CD4-positive, alpha-beta T cell treated with Interleukin-21 for 1 hour (primary cell): Measurements from ENCODE around the gene MPLKIP.
"Not testable (repeated sequence)": the region's sequence is repeated elsewhere in the genome, so short reads cannot be mapped to it uniquely, and the experiment has no call there.

Experiments used
- DNase-seq: peaks from one replicate; pipeline ENCODE4 v3.0.0-alpha.2; 2020

Gene MPLKIP

GRCh38 chr7:40122940-40123254 lies 11.5 kb downstream of the MPLKIP start:
- DNase-seq: no peak

GRCh38 chr7:40122100-40122939 lies 12.1 kb downstream of the MPLKIP start:
- DNase-seq: not testable (repeated sequence)

GRCh38 chr7:40120020-40120419 lies 14.4 kb downstream of the MPLKIP start:
- DNase-seq: no peak

GRCh38 chr7:40118201-40118600 lies 16.2 kb downstream of the MPLKIP start:
- not testable (repeated sequence) for DNase-seq

DNA sequence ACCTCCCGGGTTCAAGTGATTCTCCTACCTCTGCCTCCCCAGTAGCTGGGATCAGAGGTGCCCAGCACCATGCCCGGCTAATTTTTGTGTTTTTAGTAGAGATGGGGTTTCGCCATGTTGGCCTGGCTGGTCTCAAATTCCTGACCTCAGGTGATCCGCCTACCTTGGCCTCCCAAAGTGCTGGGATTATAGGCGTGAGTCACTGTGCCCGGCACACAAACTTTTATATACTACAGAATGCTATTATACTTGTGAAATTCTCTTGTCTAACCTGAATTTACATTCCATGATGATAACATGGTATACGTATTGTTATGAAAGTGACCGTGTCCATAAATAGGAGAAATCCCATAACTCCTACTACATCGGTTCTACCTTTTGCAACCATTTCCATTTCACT lies 17.2 kb downstream of the MPLKIP start:
- not testable (repeated sequence) for DNase-seq

- no peak for DNase-seq
Measured at GRCh38 chr7:40115936-40116335, 18.5 kb downstream of the MPLKIP start.

DNA sequence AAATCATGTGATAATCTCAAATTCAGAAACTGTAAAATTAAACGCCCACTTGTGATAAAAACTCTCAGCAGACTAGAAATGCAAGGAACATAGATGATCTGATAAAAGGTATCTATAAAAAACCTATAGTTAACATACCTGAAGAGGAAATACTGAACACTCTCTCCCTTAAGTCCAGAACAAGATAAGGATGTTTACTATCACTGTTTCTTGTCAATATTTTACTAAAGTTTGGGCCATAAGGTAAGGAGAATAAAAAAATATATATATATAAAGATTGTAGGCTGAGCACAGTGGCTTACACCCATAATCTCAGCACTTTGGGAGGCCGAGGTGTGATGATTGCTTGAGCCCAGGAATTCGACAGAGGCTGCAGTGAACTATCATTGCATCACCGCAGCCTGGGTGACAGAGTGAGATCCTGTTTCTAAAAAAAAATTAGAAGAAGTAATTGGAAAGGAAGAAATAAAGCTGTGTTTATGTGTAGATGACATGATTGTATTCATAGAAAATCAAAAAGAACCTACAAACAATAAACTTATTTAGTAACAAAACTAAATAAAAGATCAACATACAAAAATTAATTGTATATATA lies 28.4 kb downstream of the MPLKIP start:
- DNase-seq: no peak

DNA sequence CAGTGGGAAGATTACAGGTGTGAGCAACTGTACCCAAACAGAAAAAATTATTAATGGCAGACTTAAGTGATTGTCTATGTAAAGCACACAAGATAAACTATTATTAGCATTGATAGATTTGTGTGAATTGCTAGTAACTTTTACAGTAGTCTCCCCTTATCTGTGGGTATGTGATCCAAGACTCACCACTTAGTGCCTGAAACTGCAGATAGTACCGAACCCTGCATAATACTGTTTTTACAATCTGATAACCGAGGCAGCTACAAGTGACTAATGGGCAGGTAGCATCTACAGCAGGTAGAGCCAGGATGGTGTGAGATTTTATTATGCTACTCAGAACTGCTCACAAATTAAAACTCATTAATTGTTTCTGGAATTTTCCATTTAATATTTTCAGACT lies 31.5 kb downstream of the MPLKIP start:
- no peak for DNase-seq

DNA sequence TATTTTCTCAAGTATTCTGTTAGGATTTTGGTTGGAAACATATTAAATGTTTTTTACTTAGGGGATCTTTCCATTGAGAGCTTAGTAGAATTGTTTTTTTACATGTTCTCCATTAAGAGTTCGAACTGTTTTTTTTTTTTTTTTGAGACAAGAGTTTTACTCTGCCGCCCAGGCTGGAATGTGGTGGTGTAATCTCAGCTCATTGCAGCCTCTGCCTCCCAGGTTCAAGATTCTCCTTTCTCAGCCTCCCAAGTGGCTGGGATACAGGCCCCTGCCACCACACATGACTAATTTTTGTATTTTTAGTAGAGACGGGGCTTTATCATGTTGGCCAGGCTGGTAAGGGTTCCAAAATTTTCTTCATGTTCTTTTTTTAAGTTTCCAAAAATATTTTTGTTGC lies 33.2 kb downstream of the MPLKIP start:
- DNase-seq: no peak

DNA sequence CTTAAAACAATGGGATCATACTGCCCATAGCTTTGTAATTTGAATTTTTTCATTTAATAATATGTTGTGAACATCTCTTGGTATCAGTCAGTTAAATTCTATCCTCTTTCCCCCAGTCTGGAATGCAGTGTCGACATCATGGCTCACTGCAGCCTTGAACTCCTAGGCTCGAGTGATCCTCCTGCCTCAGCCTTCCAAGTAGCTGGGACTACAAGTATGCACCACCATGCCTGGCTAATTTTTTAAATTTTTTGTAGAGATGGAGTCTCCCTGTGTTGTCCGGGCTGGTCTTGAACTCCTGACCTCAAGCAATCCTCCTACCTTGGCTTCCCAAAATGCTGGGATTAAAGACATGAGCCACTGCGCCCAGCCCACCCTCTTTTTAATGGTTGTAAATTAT lies 34.6 kb downstream of the MPLKIP start:
- no peak for DNase-seq

- no peak for DNase-seq
Measured at GRCh38 chr7:40098810-40099209, 35.6 kb downstream of the MPLKIP start.

- DNase-seq: no peak
Measured at GRCh38 chr7:40097728-40098127, 36.7 kb downstream of the MPLKIP start.

DNA sequence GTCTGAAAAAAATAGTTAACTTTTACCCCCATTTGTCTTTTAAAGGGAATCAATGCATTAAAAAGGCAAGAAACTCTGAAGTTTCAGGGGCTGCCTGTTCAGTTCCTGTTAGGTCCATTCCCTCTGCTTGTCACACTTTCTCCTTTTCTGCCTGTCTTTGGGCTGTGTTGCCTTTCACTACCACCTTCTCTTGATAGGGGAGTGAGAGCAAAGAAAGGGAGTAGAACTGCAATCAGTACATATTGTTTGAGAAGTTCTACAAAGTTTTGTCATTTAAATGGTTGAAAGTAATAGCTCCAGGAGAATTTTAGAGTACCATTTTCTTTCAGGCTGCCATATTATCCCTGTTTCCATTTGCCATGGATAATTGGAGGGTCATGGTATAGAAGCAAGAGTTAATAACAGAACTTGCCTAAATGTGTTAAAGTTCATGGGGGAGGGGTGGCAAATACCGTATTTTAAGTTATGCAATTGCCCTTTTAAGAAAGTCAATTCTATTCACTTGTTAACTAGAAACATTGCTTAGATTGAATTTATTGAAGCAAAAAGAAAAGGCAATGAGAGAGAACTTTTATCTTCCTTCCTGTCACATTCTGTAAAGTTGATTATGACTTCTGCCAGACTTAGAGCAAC lies 38.6 kb downstream of the MPLKIP start:
- no peak for DNase-seq

DNA sequence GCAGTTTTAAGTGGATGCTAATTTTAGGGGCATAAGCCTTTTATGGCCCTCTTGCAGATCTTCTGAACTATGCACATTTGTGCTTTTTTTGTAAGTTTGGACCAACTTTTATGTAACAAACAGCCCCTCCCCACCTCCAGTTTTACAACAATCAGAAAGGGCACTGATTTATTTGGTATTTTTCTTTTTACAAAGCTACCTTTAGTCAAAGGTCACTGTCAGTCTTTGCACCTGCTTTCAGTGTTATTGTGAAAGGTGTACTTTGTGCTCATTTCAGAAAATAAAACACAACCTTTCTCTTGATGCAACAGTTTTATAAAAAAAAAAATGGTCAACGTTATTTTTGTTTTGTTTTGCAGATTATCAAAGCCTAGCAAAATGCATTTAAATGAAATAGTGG lies 39.2 kb downstream of the MPLKIP start:
- DNase-seq: no peak

GRCh38 chr7:40093631-40094350 lies 40.6 kb downstream of the MPLKIP start:
- no peak for DNase-seq

DNA sequence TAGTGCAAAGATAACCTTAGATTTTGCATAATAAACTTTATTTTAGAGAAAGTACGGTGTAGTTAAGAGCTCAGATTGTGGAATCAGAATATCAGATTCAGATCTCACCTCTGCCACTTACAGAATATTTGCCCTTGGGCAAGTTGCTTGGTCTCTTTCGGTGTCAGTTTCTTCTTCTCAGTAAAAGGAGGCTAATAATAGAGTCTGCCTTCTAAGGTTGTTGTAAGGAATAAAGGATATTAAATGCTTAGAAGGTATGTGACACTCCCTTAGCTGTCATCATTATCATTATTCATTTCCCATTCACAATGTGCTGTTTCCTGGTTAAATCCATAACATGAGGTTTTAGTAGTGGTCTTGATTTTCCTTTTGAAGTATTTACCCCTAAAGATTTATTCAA lies 42.2 kb downstream of the MPLKIP start:
- no peak for DNase-seq

DNA sequence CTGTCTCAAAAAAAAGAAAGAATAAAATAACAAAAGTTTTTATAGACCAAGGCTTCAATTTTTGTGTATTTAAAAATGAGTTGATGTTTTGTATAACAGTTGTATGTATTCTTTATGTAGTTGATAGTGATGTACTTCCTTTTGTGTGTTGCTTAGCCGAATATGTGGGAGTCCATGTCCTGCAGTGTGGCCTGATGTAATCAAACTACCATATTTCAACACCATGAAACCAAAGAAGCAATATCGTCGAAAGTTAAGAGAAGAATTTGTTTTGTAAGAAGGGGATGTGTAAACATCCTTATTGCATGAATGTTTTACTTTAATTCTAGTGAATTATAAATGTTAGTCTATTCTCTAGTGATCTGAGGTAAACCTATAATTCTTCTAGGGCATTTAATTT lies 56.6 kb downstream of the MPLKIP start:
- DNase-seq: no peak
